Sigmoid colon (tissue), 7 donors: Measurements from ENCODE around the gene ABCA1. TPM values are rescaled to one million over a fixed set of nuclear protein-coding genes. Genes with fewer than 3 reads are reported as not detected.

ENCODE experiments used
- DNase-seq: peaks from one replicate; pipeline ENCODE4 v3.0.0-alpha.2; 2019
- H3K27ac ChIP-seq, 4 donors: fragments of 200-600 bp; sonication (generic); one replicate each; pipeline ENCODE4 v1.5.1; 2016 to 2019; ENCODE audit warnings: mild to moderate bottlenecking in 1 of 4
- H3K27me3 ChIP-seq, 3 donors: fragments of 200-600 bp; sonication (generic); one replicate each; pipeline ENCODE4 v1.5.1; 2019; ENCODE audit warnings: mild to moderate bottlenecking in 1 of 3
- H3K36me3 ChIP-seq, 4 donors: fragments of 200-600 bp; sonication (generic); one replicate each; pipeline ENCODE4 v1.5.1; 2016 to 2019
- H3K4me1 ChIP-seq, 4 donors: fragments of 200-600 bp; sonication (generic); one replicate each; pipeline ENCODE4 v1.5.1; 2017 to 2019
- H3K4me3 ChIP-seq, 4 donors: fragments of 200-600 bp; sonication (generic); one replicate each; pipeline ENCODE4 v1.5.1; 2017 to 2019; ENCODE audit warnings: mild to moderate bottlenecking in 2 of 4, moderate library complexity in 1 of 4
- H3K9me3 ChIP-seq, 4 donors: fragments of 200-600 bp in 3 of 4; sonication (generic) in 3 of 4; one replicate each; pipeline versions ENCODE4 v1.5.1 to v1.6.1; 2013 to 2019
- CTCF ChIP-seq, 4 experiments: fragments of 450-650 bp in 3 of 4; fragments of 200-600 bp in 1 of 4; IDR thresholded peaks; one replicate each; pipeline ENCODE4 v1.5.1; 2016 to 2019; ENCODE audit warnings: antibody characterized with exemption in 4 of 4, mild to moderate bottlenecking in 3 of 4, moderate library complexity in 2 of 4
- EP300 ChIP-seq, 4 donors: sonication (generic); formaldehyde crosslinking; IDR thresholded peaks; one replicate each; pipeline ENCODE4 v1.6.1; 2017; ENCODE audit warnings: antibody characterized with exemption in 4 of 4
- POLR2A ChIP-seq, 2 donors: fragments of 450-650 bp; IDR thresholded peaks; one replicate each; pipeline ENCODE4 v1.6.1; 2016; ENCODE audit warnings: antibody characterized with exemption in 2 of 2, mild to moderate bottlenecking in 2 of 2, moderate library complexity in 2 of 2
- POLR2AphosphoS5 ChIP-seq, 4 donors: sonication (generic); formaldehyde crosslinking; IDR thresholded peaks; one replicate each; pipeline ENCODE4 v1.6.1; 2017; ENCODE audit warnings: antibody characterized with exemption in 4 of 4
- WGBS, 2 donors: extraction: QIAGEN DNeasy Blood & Tissue Kit; methylation state at CpG; one replicate each; pipeline ENCODE4 v1.1.7; 2013; 5-methylcytosine and 5-hydroxymethylcytosine counted together
- intact Hi-C: fragments of 100-400 bp; cut with DNase I; formaldehyde crosslinking; loops from one replicate; pipeline ENCODE4 v1.15.1; 2023
- polyA plus RNA-seq, 3 donors: library from polyadenylated mRNA; stranded (reverse); fragments of 200-250 nt; gene quantifications; one replicate each; pipeline ENCODE4 v1.2.3, GENCODE V29; 2013
- total RNA-seq, 4 donors: library from RNA; depleted of rRNA; stranded (reverse); fragments of >200 nt; gene quantifications; one replicate each; pipeline ENCODE4 v1.1.0, GENCODE V29; 2016
- donor health status: healthy with polysubstance abuse.
- donor health status: Bipolar disorder and iron deficiency.
- donor health status: healthy.

ABCA1 gene
- total and polyA plus RNA-seq, 7 donors, result 2.4 to 110 (median 76.7) TPM

DNA sequence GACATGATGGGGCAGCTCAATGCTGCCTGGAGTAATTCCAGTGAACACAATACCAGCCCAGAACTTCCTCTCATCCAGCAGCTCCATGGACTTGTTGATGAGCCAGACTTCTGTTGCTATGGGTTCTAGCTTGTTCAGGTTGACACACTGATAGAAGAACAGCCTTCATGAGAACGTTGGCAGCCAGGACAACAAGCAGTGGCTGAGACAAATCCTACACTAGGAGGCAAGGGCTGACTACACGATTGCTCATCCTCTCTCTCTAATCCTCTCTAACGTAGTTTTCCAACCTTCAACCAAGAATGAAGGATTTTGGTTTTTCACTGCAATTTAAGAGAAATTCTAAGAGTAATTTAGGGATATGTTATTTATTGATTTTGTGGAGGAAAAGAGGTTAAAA is 96.3 kb downstream of the ABCA1 start:
- intact Hi-C loops, result no loop called here
- TF ChIP-seq CTCF (IDR thresholded peaks at IDR 0.05) (no peak), POLR2AphosphoS5 (IDR thresholded peaks at IDR 0.05) (no peak), EP300 (IDR thresholded peaks at IDR 0.05) (no peak), POLR2A (IDR thresholded peaks at IDR 0.05) (no peak)
- no peak for DNase-seq
- 84% methylated on average over 3 of the region's 3 CpGs for WGBS, 2 donors
- H3K36me3 ChIP-seq, result peaks cover 83 to 100% (median 94%) of the 10 kb centered on the region in 4 donors
- peaks cover 0 to 12% (median 3%) of the 10 kb centered on the region in 4 donors for H3K4me1 ChIP-seq
- no peaks in the 10 kb centered on the region for H3K27me3 ChIP-seq
- no peak overlapping the region for H3K27ac ChIP-seq
- H3K9me3 ChIP-seq, result no peaks in the 10 kb centered on the region
- no peak overlapping the region for H3K4me3 ChIP-seq

GRCh38 chr9:104826911-104827310 is 101.0 kb downstream of the ABCA1 start:
- H3K4me1 ChIP-seq, result peaks cover 0 to 8% (median 0%) of the 10 kb centered on the region in 4 donors
- no peak for TF ChIP-seq CTCF (IDR thresholded peaks at IDR 0.05)
- TF ChIP-seq POLR2AphosphoS5 (IDR thresholded peaks at IDR 0.05), result no peak
- TF ChIP-seq POLR2A (IDR thresholded peaks at IDR 0.05), result no peak
- no peak for TF ChIP-seq EP300 (IDR thresholded peaks at IDR 0.05)
- 88 to 89% methylated on average over 7 of the region's 7 CpGs for WGBS, 2 donors

DNA sequence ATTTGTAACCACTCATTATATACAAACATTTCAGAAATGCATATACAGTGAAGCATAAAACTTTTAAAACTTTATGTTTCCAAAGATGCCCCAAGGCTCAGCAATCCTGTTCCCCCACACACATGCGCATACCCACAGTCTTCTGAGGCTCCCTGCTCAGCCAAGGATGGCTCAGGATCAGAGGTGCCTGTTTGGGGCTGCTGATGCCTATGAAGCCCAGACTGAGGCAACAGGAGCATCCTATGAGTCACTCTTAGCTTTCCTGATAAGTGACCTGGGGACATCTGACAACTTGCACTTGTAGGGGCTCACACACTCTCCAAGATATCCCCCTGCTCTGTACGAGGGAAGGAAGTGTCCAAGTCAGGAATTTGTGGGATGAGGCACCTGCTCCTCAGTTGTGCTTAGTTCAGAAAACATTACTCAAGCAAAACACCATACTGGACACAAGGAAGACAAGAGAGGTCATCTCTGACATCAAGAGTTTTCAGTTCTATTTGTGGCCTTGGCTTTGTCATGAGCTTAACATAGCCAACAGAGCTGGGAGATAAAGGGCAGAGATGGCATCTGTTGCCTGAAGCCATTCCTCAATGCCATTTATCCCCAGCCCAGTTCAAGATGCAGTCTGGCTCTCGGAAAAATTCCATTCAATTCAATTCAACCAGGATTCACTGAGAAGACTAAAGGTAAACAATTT is 101.7 kb downstream of the ABCA1 start:
- DNase-seq, result no peak
- Histone ChIP-seq H3K27ac (no peak overlapping the region), H3K9me3 (no peaks in the 10 kb centered on the region), H3K27me3 (no peaks in the 10 kb centered on the region), H3K36me3 (peaks cover 96 to 100% (median 97%) of the 10 kb centered on the region in 4 donors), H3K4me1 (peaks cover 0 to 8% (median 0%) of the 10 kb centered on the region in 4 donors), H3K4me3 (no peak overlapping the region)
- WGBS, 2 donors, result 91 to 93% methylated on average over 3 of the region's 3 CpGs
- TF ChIP-seq POLR2AphosphoS5 (IDR thresholded peaks at IDR 0.05) (no peak), POLR2A (IDR thresholded peaks at IDR 0.05) (no peak), CTCF (IDR thresholded peaks at IDR 0.05) (no peak), EP300 (IDR thresholded peaks at IDR 0.05) (no peak)
- intact Hi-C loops, result loop anchor here (5.0 kb wide), 1 partner anchor 34 kb away; no protein-coding TSS in a partner anchor

More at GRCh38 chr9:104826911-104827310, 101.0 kb downstream of the ABCA1 start:
- DNase-seq, result no peak
- Histone ChIP-seq H3K27ac (no peak overlapping the region), H3K27me3 (no peaks in the 10 kb centered on the region), H3K4me3 (no peak overlapping the region), H3K9me3 (no peaks in the 10 kb centered on the region), H3K36me3 (peaks cover 96 to 100% (median 97%) of the 10 kb centered on the region in 4 donors)
- intact Hi-C loops, result loop anchor here (5.0 kb wide), 1 partner anchor 35 kb away; no protein-coding TSS in a partner anchor

- 94 to 95% methylated on average over 4 of the region's 4 CpGs for WGBS, 2 donors
Observed at GRCh38 chr9:104820336-104820735, 107.6 kb downstream of the ABCA1 start.

More at GRCh38 chr9:104820336-104820735, 107.6 kb downstream of the ABCA1 start:
- TF ChIP-seq EP300 (IDR thresholded peaks at IDR 0.05) (no peak), CTCF (IDR thresholded peaks at IDR 0.05) (no peak), POLR2A (IDR thresholded peaks at IDR 0.05) (no peak), POLR2AphosphoS5 (IDR thresholded peaks at IDR 0.05) (no peak)
- H3K36me3 ChIP-seq, result peaks cover 97 to 100% (median 99%) of the 10 kb centered on the region in 4 donors
- H3K27me3 ChIP-seq, result no peaks in the 10 kb centered on the region
- DNase-seq, result no peak
- H3K27ac ChIP-seq, result no peak overlapping the region
- intact Hi-C loops, result no loop called here
- H3K4me1 ChIP-seq, result no peaks in the 10 kb centered on the region
- H3K9me3 ChIP-seq, result no peaks in the 10 kb centered on the region
- no peak overlapping the region for H3K4me3 ChIP-seq
